Endothelial cell of umbilical vein (primary cell): Measurements from ENCODE around the gene LATS2. TPM values are rescaled to one million over a fixed set of nuclear protein-coding genes. Genes with fewer than 3 reads are reported as not detected.

Experiments
- BruUV-seq: library from RNA; stranded (reverse); fragments of 400-500 nt; replicated peaks from 2 replicates; lab custom pipeline; 2021; lab: Mats Ljungman, UMichigan
- CTCF ChIA-PET: fragments of 300-600, 350-600 bp; sonication (Branson Sonifier 250); formaldehyde crosslinking; loops from one replicate; lab custom pipeline; 2021; ENCODE audit warnings: antibody characterized with exemption, inconsistent platforms; lab: Charles Lee
- POLR2A ChIA-PET: fragments of 300-600, 350-600 bp; sonication (Branson Sonifier 250); formaldehyde crosslinking; loops from one replicate; lab custom pipeline; 2021; ENCODE audit warnings: antibody characterized with exemption, inconsistent platforms; lab: Charles Lee
- DNase-seq: peaks from one replicate; pipeline ENCODE4 v3.0.0-alpha.2; 2011; ENCODE audit warnings: low read depth, low spot score
- FAIRE-seq: peaks from 2 replicates; lab custom pipeline; 2011; peaks lifted over from hg19 to GRCh38; lab: Jason Lieb, UNC
- H2AFZ ChIP-seq: 2 replicates; pipeline ENCODE4 v1.6.0; 2012; ENCODE audit warnings: low read depth, low read length, control low read depth, inconsistent platforms
- H3K27ac ChIP-seq: 2 replicates; pipeline ENCODE4 v1.5.1; 2011; ENCODE audit warnings: low read depth, mild to moderate bottlenecking, control low read depth, low read length, moderate library complexity; ENCODE audit not compliant: insufficient read depth
- H3K27me3 ChIP-seq, 2 experiments: 2 replicates each; pipeline versions ENCODE4 v1.6.0 to v1.6.1; 2011; ENCODE audit warnings: low read length in 2 of 2, mixed read lengths in 1 of 2; ENCODE audit not compliant: control insufficient read depth in 2 of 2, insufficient read depth in 2 of 2
- H3K36me3 ChIP-seq, 2 experiments: 2 replicates in 1 of 2; 3 replicates in 1 of 2; pipeline ENCODE4 v1.5.1; 2011; ENCODE audit warnings: low read length in 2 of 2, mild to moderate bottlenecking in 1 of 2, moderate library complexity in 1 of 2; ENCODE audit not compliant: control insufficient read depth in 2 of 2, insufficient read depth in 2 of 2; ENCODE audit errors: extremely low read depth in 1 of 2
- H3K4me1 ChIP-seq: 3 replicates; pipeline ENCODE4 v1.5.1; 2011; ENCODE audit warnings: mild to moderate bottlenecking, low read length; ENCODE audit not compliant: control insufficient read depth, insufficient read depth; ENCODE audit errors: extremely low read depth
- H3K4me2 ChIP-seq: 2 replicates; pipeline ENCODE4 v1.6.1; 2011; ENCODE audit warnings: low read length, control low read depth, mixed read lengths; ENCODE audit not compliant: insufficient read depth
- H3K4me3 ChIP-seq, 3 experiments: fragments of 200-600 bp in 1 of 3; sonication (generic), shearing (Covaris generic) in 1 of 3; replicated peaks in 1 of 3; 2 replicates each; pipeline ENCODE4 v1.5.1; 2011 to 2016; ENCODE audit warnings: control low read depth in 3 of 3, low read length in 3 of 3, mild to moderate bottlenecking in 2 of 3, inconsistent platforms in 1 of 3, low read depth in 1 of 3, moderate library complexity in 1 of 3; ENCODE audit not compliant: insufficient read depth in 1 of 3
- H3K79me2 ChIP-seq: 2 replicates; pipeline ENCODE4 v1.6.0; 2012; ENCODE audit warnings: low read length, inconsistent platforms; ENCODE audit not compliant: control insufficient read depth, insufficient read depth
- H3K9ac ChIP-seq: replicated peaks from 2 replicates; pipeline ENCODE3; 2011; ENCODE audit warnings: low read length, control low read depth; ENCODE audit not compliant: insufficient read depth; ENCODE audit errors: extremely low read depth
- H3K9me1 ChIP-seq: replicated peaks from 3 replicates; pipeline ENCODE4 v1.6.0; 2011; ENCODE audit warnings: mild to moderate bottlenecking, low read length; ENCODE audit not compliant: control insufficient read depth, insufficient read depth; ENCODE audit errors: extremely low read depth
- H3K9me3 ChIP-seq: replicated peaks from 2 replicates; pipeline ENCODE4 v1.5.1; 2012; ENCODE audit warnings: low read length, inconsistent platforms; ENCODE audit not compliant: control insufficient read depth, insufficient read depth
- H4K20me1 ChIP-seq: replicated peaks from 2 replicates; pipeline ENCODE3; 2011; ENCODE audit warnings: mild to moderate bottlenecking, low read length; ENCODE audit not compliant: control insufficient read depth, insufficient read depth; ENCODE audit errors: extremely low read depth
- CTCF ChIP-seq, 2 donors: IDR thresholded peaks; 1 replicate in 1 of 2; 2 replicates in 1 of 2; pipeline ENCODE4 v1.5.1; 2011; ENCODE audit warnings: low read length in 2 of 2, mild to moderate bottlenecking in 2 of 2, moderate library complexity in 2 of 2, control low read depth in 1 of 2, inconsistent platforms in 1 of 2, low read depth in 1 of 2; ENCODE audit not compliant: insufficient read depth in 1 of 2; ENCODE audit errors: extremely low read depth in 1 of 2
- EZH2 ChIP-seq: IDR thresholded peaks from 2 replicates; pipeline ENCODE4 v1.6.1; 2012; ENCODE audit warnings: borderline replicate concordance, low read depth, mild to moderate bottlenecking, moderate library complexity, low read length, inconsistent platforms; ENCODE audit not compliant: severe bottlenecking
- FOS ChIP-seq: IDR thresholded peaks from 2 replicates; pipeline ENCODE4 v1.6.1; 2011; ENCODE audit warnings: mild to moderate bottlenecking, low read length, moderate library complexity, borderline replicate concordance; ENCODE audit not compliant: insufficient read depth
- GATA2 ChIP-seq: IDR thresholded peaks from 2 replicates; pipeline ENCODE4 v1.7.0; 2011; ENCODE audit warnings: low read depth, mild to moderate bottlenecking, moderate library complexity, mixed read lengths, low read length; ENCODE audit not compliant: insufficient read length, insufficient read depth
- JUN ChIP-seq: IDR thresholded peaks from 2 replicates; pipeline ENCODE4 v1.6.1; 2011; ENCODE audit warnings: borderline replicate concordance, low read depth; ENCODE audit not compliant: insufficient read length, insufficient read depth
- MAX ChIP-seq: IDR thresholded peaks from 2 replicates; pipeline ENCODE4 v1.6.1; 2011; ENCODE audit not compliant: insufficient read depth, insufficient read length
- MYC ChIP-seq: IDR thresholded peaks from one replicate; pipeline ENCODE4 v1.6.1; 2011; ENCODE audit warnings: mild to moderate bottlenecking, low read depth, low read length
- POLR2A ChIP-seq: IDR thresholded peaks from 2 replicates; pipeline ENCODE4 v1.6.1; 2012; ENCODE audit warnings: low read depth, mild to moderate bottlenecking, control low read depth, low read length
- POLR2AphosphoS5 ChIP-seq: IDR thresholded peaks from 2 replicates; pipeline ENCODE4 v1.6.1; 2012; ENCODE audit warnings: low read depth, mild to moderate bottlenecking, control low read depth, low read length, moderate library complexity; ENCODE audit not compliant: insufficient read depth
- dilution Hi-C: fragments of 300-500 bp; cut with MboI; formaldehyde crosslinking; loops from one replicate; pipeline ENCODE4 v1.15.0; 2019; ENCODE audit warnings: low sequenced_read_pairs; ENCODE audit not compliant: extremely low pct_ligation_motif_present
- intact Hi-C: fragments of 100-400 bp; cut with micrococcal nuclease; formaldehyde crosslinking; loops from one replicate; pipeline ENCODE4 v1.10.0; 2022
- polyA plus RNA-seq, 4 experiments: library from polyadenylated mRNA; depleted of rRNA in 3 of 4; stranded (reverse) in 3 of 4; unstranded in 1 of 4; fragments of >200 nt; gene quantifications; 2 replicates each; pipeline versions ENCODE4 v1.2.1 to v1.2.3, GENCODE V29; 2011 to 2012; ENCODE audit warnings: missing spikeins in 1 of 4
- total RNA-seq: library from RNA; stranded (reverse); gene quantifications from 2 replicates; pipeline ENCODE4 v1.2.3, GENCODE V29; 2021

The LATS2 gene
- total and polyA plus RNA-seq, 2 donors (not counting 3 experiments of a cell fraction or from before 2014, with no cell fraction given), result 33.5 to 67.6 TPM

GRCh38 chr13:20967340-20967739 is 94.0 kb downstream of the LATS2 start:
- no TSS peak for BruUV-seq
- ChIA-PET CTCF (no interaction called here), POLR2A (no interaction called here)
- no peaks in the 10 kb centered on the region for H3K9me1 ChIP-seq
- H3K9ac ChIP-seq, result no peak overlapping the region
- FAIRE-seq, result no peak
- no peaks in the 10 kb centered on the region for H3K79me2 ChIP-seq
- H3K27ac ChIP-seq, result no peak overlapping the region
- H4K20me1 ChIP-seq, result no peaks in the 10 kb centered on the region
- H3K4me1 ChIP-seq, result no peaks in the 10 kb centered on the region
- H3K4me3 ChIP-seq, result no peak overlapping the region
- no peak for TF ChIP-seq CTCF (IDR thresholded peaks at IDR 0.05; ENCODE audit: extremely low read depth in 1 of 2, insufficient read depth in 1 of 2, low read depth in 1 of 2, low read length in 2 of 2)
- no peak for TF ChIP-seq JUN
- TF ChIP-seq EZH2, result no peak
- TF ChIP-seq MYC, result no peak
- no peak for TF ChIP-seq FOS
- TF ChIP-seq POLR2A, result no peak
- no peak for TF ChIP-seq MAX
- no peak for TF ChIP-seq GATA2
- no peak for TF ChIP-seq POLR2AphosphoS5
- peaks cover 0 to 2% of the 10 kb centered on the region in 2 experiments for H3K27me3 ChIP-seq
- no peak overlapping the region for H2AFZ ChIP-seq
- no peak overlapping the region for H3K4me2 ChIP-seq
- H3K9me3 ChIP-seq, result no peaks in the 10 kb centered on the region
- no peak for DNase-seq
- intact Hi-C loops (no loop called here), dilution Hi-C loops (no loop called here)
- no peaks in the 10 kb centered on the region for H3K36me3 ChIP-seq
